GM23338 (cell line): ENCODE results near the gene EBPL. TPM values are rescaled to one million over a fixed set of nuclear protein-coding genes. Genes with fewer than 3 reads are reported as not detected.

Experiments
- ATAC-seq: fragments of 200-7000 bp; cut with Tn5 transposase; 3 replicates; pipeline ENCODE4 v1.9.1; 2020
- DNase-seq: peaks from one replicate; pipeline ENCODE4 v3.0.0-alpha.2; 2015; ENCODE audit warnings: low spot score
- H2AFZ ChIP-seq: fragments of 200-600 bp; sonication (generic); 2 replicates; pipeline ENCODE4 v1.8.0; 2016; ENCODE audit warnings: antibody characterized with exemption, mild to moderate bottlenecking, moderate library complexity
- H3F3A ChIP-seq: fragments of 200-600 bp; sonication (generic); replicated peaks from 2 replicates; pipeline ENCODE4 v1.8.0; 2017; ENCODE audit warnings: antibody characterized with exemption, mixed run types, low read depth
- H3K27ac ChIP-seq: fragments of 200-600 bp; sonication (generic); 2 replicates; pipeline ENCODE4 v1.6.1; 2016; ENCODE audit warnings: low read depth
- H3K27me3 ChIP-seq: fragments of 200-600 bp; sonication (generic); 2 replicates; pipeline ENCODE4 v1.8.0; 2016; ENCODE audit warnings: mild to moderate bottlenecking, mixed run types, moderate library complexity; ENCODE audit not compliant: insufficient read depth
- H3K36me3 ChIP-seq: fragments of 200-600 bp; sonication (generic); 2 replicates; pipeline ENCODE4 v1.8.0; 2016; ENCODE audit warnings: mild to moderate bottlenecking; ENCODE audit not compliant: insufficient read depth
- H3K4me1 ChIP-seq: fragments of 200-600 bp; sonication (generic); 2 replicates; pipeline ENCODE4 v1.8.0; 2016; ENCODE audit warnings: mild to moderate bottlenecking, moderate library complexity; ENCODE audit not compliant: insufficient read depth
- H3K4me2 ChIP-seq: fragments of 200-600 bp; sonication (generic); 2 replicates; pipeline ENCODE4 v1.7.1; 2017; ENCODE audit warnings: mixed run types
- H3K4me3 ChIP-seq: fragments of 200-600 bp; sonication (generic); 2 replicates; pipeline ENCODE4 v1.6.1; 2016; ENCODE audit warnings: mixed run types
- H3K79me2 ChIP-seq: fragments of 200-600 bp; sonication (generic); replicated peaks from 2 replicates; pipeline ENCODE4 v1.8.0; 2017; ENCODE audit warnings: mild to moderate bottlenecking; ENCODE audit not compliant: insufficient read depth
- H3K9me2 ChIP-seq: fragments of 200-600 bp; sonication (generic); 2 replicates; pipeline ENCODE4 v1.8.0; 2017; ENCODE audit not compliant: insufficient read depth
- H4K20me1 ChIP-seq: fragments of 200-600 bp; sonication (generic); replicated peaks from 2 replicates; pipeline ENCODE4 v1.8.0; 2017; ENCODE audit warnings: mild to moderate bottlenecking; ENCODE audit not compliant: insufficient read depth
- H3K27ac Mint-ChIP-seq: 2 replicates; pipeline ENCODE4 v1.8.0; 2020; ENCODE audit warnings: inconsistent platforms, mild to moderate bottlenecking, moderate library complexity, mixed read lengths
- H3K27me3 Mint-ChIP-seq: 3 replicates; pipeline ENCODE4 v1.8.0; 2022; ENCODE audit warnings: low read depth, mild to moderate bottlenecking, moderate library complexity, mixed read lengths, inconsistent platforms; ENCODE audit not compliant: insufficient read depth, poor library complexity
- H3K36me3 Mint-ChIP-seq: 3 replicates; pipeline ENCODE4 v1.8.0; 2021; ENCODE audit warnings: low read depth, mild to moderate bottlenecking, inconsistent platforms, moderate library complexity, mixed read lengths
- H3K4me1 Mint-ChIP-seq: 3 replicates; pipeline ENCODE4 v1.8.0; 2020; ENCODE audit warnings: mild to moderate bottlenecking, inconsistent platforms, mixed read lengths
- H3K4me3 Mint-ChIP-seq: 3 replicates; pipeline ENCODE4 v1.8.0; 2021; ENCODE audit warnings: moderate library complexity, mild to moderate bottlenecking, inconsistent platforms, mixed read lengths
- H3K9me3 Mint-ChIP-seq: 3 replicates; pipeline ENCODE4 v1.8.0; 2020; ENCODE audit warnings: moderate library complexity, mild to moderate bottlenecking, inconsistent platforms, mixed read lengths
- ETS1 ChIP-seq: IDR thresholded peaks from 2 replicates; pipeline ENCODE4 v1.6.1; 2016; ENCODE audit warnings: antibody characterized with exemption
- EZH2 ChIP-seq: fragments of 200-600 bp; sonication (generic); IDR thresholded peaks from one replicate; pipeline ENCODE4 v1.8.0; 2017; ENCODE audit warnings: antibody characterized with exemption, mild to moderate bottlenecking, low read depth; ENCODE audit not compliant: unreplicated experiment
- NANOG ChIP-seq: IDR thresholded peaks from 2 replicates; pipeline ENCODE4 v1.6.1; 2016; ENCODE audit warnings: antibody characterized with exemption, borderline replicate concordance
- POLR2AphosphoS5 ChIP-seq: IDR thresholded peaks from 2 replicates; pipeline ENCODE4 v1.6.1; 2016; ENCODE audit warnings: antibody characterized with exemption, low read depth
- STAT1 ChIP-seq: IDR thresholded peaks from one replicate; pipeline ENCODE4 v1.6.1; 2016; ENCODE audit warnings: antibody characterized with exemption; ENCODE audit not compliant: unreplicated experiment
- ZNF114 ChIP-seq: fragments of 250-450 bp; sonication (Bioruptor Pico); IDR thresholded peaks from 2 replicates; pipeline ENCODE4 v1.5.0; 2020; ENCODE audit warnings: mild to moderate bottlenecking, moderate library complexity
- ZNF331 ChIP-seq: fragments of 250-450 bp; sonication (Bioruptor Pico); IDR thresholded peaks from 2 replicates; pipeline ENCODE4 v1.5.0; 2020; ENCODE audit warnings: low read depth, mild to moderate bottlenecking, moderate library complexity
- polyA plus RNA-seq: library from polyadenylated mRNA; unstranded; fragments of >200 nt; fragmentation: Nextera tagmentation; extraction: Ambion mirVana; gene quantifications from 2 replicates; pipeline ENCODE4 v1.2.1, GENCODE V29; 2016
- total RNA-seq: library from RNA; depleted of rRNA; stranded (reverse); fragments of >200 nt; shearing (Covaris generic); gene quantifications from 2 replicates; pipeline ENCODE4 v1.2.3, GENCODE V29; 2014
- TF ChIP-seq, protein P1 (sequence below), 2 experiments: fragments of 200-600 bp in 1 of 2; sonication (generic) in 1 of 2; conservative IDR thresholded peaks; 2 replicates each; pipeline versions ENCODE4 v1.5.1 to v1.6.1; 2016 to 2017; ENCODE audit warnings: antibody characterized with exemption in 2 of 2, low read depth in 2 of 2, mild to moderate bottlenecking in 2 of 2, moderate library complexity in 1 of 2
- TF ChIP-seq, protein P2 (sequence below): fragments of 250-450 bp; sonication (Bioruptor Pico); IDR thresholded peaks from 2 replicates; pipeline ENCODE4 v1.5.0; 2020; ENCODE audit warnings: mild to moderate bottlenecking, moderate library complexity

EBPL gene
- total and polyA plus RNA-seq, 2 experiments from 2014 or later, result 231 to 245 TPM

- Histone ChIP-seq H4K20me1 (peaks cover under 1% of the 10 kb centered on the region), H3K79me2 (peaks cover 50% of the 10 kb centered on the region), H3K36me3 (peaks cover 14% of the 10 kb centered on the region), H3K27ac (no peak overlapping the region), H3K4me3 (no peak overlapping the region), H3K4me1 (peaks cover 25% of the 10 kb centered on the region), H3K4me2 (no peak overlapping the region), H2AFZ (no peak overlapping the region), H3F3A (no peaks in the 10 kb centered on the region), H3K9me2 (no peaks in the 10 kb centered on the region), H3K27me3 (no peaks in the 10 kb centered on the region)
- peak; percentile 96 for ATAC-seq
- no peak overlapping the region for H3K4me3 Mint-ChIP-seq
- H3K4me1 Mint-ChIP-seq, result peaks cover 35% of the 10 kb centered on the region
- peaks cover 1% of the 10 kb centered on the region for H3K27me3 Mint-ChIP-seq
- DNase-seq, result peak; percentile 80
- TF ChIP-seq ZNF331 (CRISPR knock-in tag) (no peak), STAT1 (no peak), POLR2AphosphoS5 (no peak), NANOG (no peak), ETS1 (no peak)
- TF ChIP-seq, protein P1, sequence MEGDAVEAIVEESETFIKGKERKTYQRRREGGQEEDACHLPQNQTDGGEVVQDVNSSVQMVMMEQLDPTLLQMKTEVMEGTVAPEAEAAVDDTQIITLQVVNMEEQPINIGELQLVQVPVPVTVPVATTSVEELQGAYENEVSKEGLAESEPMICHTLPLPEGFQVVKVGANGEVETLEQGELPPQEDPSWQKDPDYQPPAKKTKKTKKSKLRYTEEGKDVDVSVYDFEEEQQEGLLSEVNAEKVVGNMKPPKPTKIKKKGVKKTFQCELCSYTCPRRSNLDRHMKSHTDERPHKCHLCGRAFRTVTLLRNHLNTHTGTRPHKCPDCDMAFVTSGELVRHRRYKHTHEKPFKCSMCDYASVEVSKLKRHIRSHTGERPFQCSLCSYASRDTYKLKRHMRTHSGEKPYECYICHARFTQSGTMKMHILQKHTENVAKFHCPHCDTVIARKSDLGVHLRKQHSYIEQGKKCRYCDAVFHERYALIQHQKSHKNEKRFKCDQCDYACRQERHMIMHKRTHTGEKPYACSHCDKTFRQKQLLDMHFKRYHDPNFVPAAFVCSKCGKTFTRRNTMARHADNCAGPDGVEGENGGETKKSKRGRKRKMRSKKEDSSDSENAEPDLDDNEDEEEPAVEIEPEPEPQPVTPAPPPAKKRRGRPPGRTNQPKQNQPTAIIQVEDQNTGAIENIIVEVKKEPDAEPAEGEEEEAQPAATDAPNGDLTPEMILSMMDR (conservative IDR thresholded peaks at IDR 0.05; ENCODE audit: low read depth in 2 of 2), result peak; percentile 65 to 86
- H3K9me3 Mint-ChIP-seq, result no peaks in the 10 kb centered on the region; the same call in 2 of the 3 replicates
- peaks cover 55% of the 10 kb centered on the region for H3K36me3 Mint-ChIP-seq
- H3K27ac Mint-ChIP-seq, result peak overlapping the region; percentile 19; the same call in 1 of the 2 replicates
These were observed 21.5 kb downstream of the EBPL start for GRCh38 chr13:49669735-49670309.

DNA sequence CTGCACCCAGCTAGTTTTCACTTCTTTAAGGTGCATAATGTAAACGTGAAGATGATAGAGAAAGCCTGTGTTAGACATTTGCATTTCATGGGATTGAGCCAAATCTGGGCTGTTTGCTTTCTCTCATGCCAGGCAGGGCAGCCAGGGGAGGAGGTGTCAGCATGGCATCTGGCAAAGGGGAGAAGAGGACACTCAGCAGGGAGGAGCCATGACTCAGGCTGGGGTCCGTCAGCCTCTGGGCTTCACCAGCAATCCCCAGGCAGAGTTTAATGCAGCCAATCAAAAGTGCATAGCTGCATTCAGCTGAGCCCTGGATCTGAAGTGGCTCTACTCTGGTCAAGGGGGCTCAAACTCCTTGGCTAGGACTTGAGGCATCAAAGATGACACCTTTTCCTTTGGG is 23.5 kb downstream of the EBPL start:
- peaks cover 34% of the 10 kb centered on the region for H3K4me1 Mint-ChIP-seq
- H3K36me3 Mint-ChIP-seq, result peaks cover 59% of the 10 kb centered on the region
- H3K9me3 Mint-ChIP-seq, result no peaks in the 10 kb centered on the region; the same call in 2 of the 3 replicates
- no peaks in the 10 kb centered on the region for H3F3A ChIP-seq
- H3K4me2 ChIP-seq, result no peak overlapping the region
- no peaks in the 10 kb centered on the region for H3K9me2 ChIP-seq
- no peaks in the 10 kb centered on the region for H3K27me3 ChIP-seq
- no peak for DNase-seq
- H2AFZ ChIP-seq, result no peak overlapping the region
- H3K36me3 ChIP-seq, result peaks cover 22% of the 10 kb centered on the region
- no peak overlapping the region for H3K4me3 Mint-ChIP-seq
- no peak overlapping the region for H3K4me3 ChIP-seq
- peaks cover 5% of the 10 kb centered on the region for H4K20me1 ChIP-seq
- H3K27me3 Mint-ChIP-seq, result peaks cover 2% of the 10 kb centered on the region
- H3K4me1 ChIP-seq, result peaks cover 23% of the 10 kb centered on the region
- H3K79me2 ChIP-seq, result peaks cover 30% of the 10 kb centered on the region
- no peak overlapping the region for H3K27ac Mint-ChIP-seq
- no peak for ATAC-seq
- no peak overlapping the region for H3K27ac ChIP-seq
- TF ChIP-seq POLR2AphosphoS5 (no peak), EZH2 (no peak), STAT1 (no peak), ZNF331 (CRISPR knock-in tag) (no peak), ETS1 (no peak), ZNF114 (CRISPR knock-in tag) (no peak)
- TF ChIP-seq, protein P2, sequence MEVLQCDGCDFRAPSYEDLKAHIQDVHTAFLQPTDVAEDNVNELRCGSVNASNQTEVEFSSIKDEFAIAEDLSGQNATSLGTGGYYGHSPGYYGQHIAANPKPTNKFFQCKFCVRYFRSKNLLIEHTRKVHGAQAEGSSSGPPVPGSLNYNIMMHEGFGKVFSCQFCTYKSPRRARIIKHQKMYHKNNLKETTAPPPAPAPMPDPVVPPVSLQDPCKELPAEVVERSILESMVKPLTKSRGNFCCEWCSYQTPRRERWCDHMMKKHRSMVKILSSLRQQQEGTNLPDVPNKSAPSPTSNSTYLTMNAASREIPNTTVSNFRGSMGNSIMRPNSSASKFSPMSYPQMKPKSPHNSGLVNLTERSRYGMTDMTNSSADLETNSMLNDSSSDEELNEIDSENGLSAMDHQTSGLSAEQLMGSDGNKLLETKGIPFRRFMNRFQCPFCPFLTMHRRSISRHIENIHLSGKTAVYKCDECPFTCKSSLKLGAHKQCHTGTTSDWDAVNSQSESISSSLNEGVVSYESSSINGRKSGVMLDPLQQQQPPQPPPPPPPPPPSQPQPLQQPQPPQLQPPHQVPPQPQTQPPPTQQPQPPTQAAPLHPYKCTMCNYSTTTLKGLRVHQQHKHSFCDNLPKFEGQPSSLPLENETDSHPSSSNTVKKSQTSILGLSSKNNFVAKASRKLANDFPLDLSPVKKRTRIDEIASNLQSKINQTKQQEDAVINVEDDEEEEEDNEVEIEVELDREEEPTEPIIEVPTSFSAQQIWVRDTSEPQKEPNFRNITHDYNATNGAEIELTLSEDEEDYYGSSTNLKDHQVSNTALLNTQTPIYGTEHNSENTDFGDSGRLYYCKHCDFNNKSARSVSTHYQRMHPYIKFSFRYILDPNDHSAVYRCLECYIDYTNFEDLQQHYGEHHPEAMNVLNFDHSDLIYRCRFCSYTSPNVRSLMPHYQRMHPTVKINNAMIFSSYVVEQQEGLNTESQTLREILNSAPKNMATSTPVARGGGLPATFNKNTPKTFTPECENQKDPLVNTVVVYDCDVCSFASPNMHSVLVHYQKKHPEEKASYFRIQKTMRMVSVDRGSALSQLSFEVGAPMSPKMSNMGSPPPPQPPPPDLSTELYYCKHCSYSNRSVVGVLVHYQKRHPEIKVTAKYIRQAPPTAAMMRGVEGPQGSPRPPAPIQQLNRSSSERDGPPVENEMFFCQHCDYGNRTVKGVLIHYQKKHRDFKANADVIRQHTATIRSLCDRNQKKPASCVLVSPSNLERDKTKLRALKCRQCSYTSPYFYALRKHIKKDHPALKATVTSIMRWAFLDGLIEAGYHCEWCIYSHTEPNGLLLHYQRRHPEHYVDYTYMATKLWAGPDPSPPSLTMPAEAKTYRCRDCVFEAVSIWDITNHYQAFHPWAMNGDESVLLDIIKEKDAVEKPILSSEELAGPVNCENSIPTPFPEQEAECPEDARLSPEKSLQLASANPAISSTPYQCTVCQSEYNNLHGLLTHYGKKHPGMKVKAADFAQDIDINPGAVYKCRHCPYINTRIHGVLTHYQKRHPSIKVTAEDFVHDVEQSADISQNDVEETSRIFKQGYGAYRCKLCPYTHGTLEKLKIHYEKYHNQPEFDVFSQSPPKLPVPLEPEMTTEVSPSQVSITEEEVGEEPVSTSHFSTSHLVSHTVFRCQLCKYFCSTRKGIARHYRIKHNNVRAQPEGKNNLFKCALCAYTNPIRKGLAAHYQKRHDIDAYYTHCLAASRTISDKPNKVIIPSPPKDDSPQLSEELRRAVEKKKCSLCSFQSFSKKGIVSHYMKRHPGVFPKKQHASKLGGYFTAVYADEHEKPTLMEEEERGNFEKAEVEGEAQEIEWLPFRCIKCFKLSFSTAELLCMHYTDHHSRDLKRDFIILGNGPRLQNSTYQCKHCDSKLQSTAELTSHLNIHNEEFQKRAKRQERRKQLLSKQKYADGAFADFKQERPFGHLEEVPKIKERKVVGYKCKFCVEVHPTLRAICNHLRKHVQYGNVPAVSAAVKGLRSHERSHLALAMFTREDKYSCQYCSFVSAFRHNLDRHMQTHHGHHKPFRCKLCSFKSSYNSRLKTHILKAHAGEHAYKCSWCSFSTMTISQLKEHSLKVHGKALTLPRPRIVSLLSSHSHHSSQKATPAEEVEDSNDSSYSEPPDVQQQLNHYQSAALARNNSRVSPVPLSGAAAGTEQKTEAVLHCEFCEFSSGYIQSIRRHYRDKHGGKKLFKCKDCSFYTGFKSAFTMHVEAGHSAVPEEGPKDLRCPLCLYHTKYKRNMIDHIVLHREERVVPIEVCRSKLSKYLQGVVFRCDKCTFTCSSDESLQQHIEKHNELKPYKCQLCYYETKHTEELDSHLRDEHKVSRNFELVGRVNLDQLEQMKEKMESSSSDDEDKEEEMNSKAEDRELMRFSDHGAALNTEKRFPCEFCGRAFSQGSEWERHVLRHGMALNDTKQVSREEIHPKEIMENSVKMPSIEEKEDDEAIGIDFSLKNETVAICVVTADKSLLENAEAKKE, result no peak
